H9 (cell line): ENCODE data around the gene MED8. TPM values are rescaled to one million over a fixed set of nuclear protein-coding genes. Genes with fewer than 3 reads are reported as not detected.

Source experiments
- DNase-seq: peaks from one replicate; pipeline ENCODE4 v3.0.0-alpha.2; 2017
- H2AFZ ChIP-seq: one replicate; pipeline ENCODE4 v1.6.1; 2013; ENCODE audit warnings: mild to moderate bottlenecking, low read length, control low read depth, moderate library complexity
- H2AK5ac ChIP-seq: 2 replicates; pipeline ENCODE4 v1.6.1; 2013; ENCODE audit warnings: low read length, control low read depth, mixed read lengths; ENCODE audit not compliant: insufficient read length
- H2BK120ac ChIP-seq: one replicate; pipeline ENCODE4 v1.6.1; 2013; ENCODE audit warnings: low read depth, mild to moderate bottlenecking, low read length, control low read depth, inconsistent platforms; ENCODE audit not compliant: poor library complexity, severe bottlenecking
- H2BK12ac ChIP-seq: 2 replicates; pipeline ENCODE4 v1.6.1; 2013; ENCODE audit warnings: low read length, control low read depth, mixed read lengths, low read depth; ENCODE audit not compliant: insufficient read length
- H2BK15ac ChIP-seq: 2 replicates; pipeline ENCODE4 v1.6.1; 2013; ENCODE audit warnings: low read depth, low read length, control low read depth
- H2BK20ac ChIP-seq: one replicate; pipeline ENCODE4 v1.6.1; 2013; ENCODE audit warnings: low read depth, mild to moderate bottlenecking, low read length, control low read depth, inconsistent platforms; ENCODE audit not compliant: poor library complexity, severe bottlenecking
- H2BK5ac ChIP-seq: 2 replicates; pipeline ENCODE4 v1.6.1; 2013; ENCODE audit warnings: low read length, control low read depth, mixed read lengths; ENCODE audit not compliant: insufficient read length
- H3K14ac ChIP-seq: 2 replicates; pipeline ENCODE4 v1.6.1; 2013; ENCODE audit warnings: low read length, control low read depth; ENCODE audit not compliant: insufficient read depth
- H3K18ac ChIP-seq: 2 replicates; pipeline ENCODE4 v1.6.1; 2013; ENCODE audit warnings: low read depth, mild to moderate bottlenecking, mixed read lengths, low read length, control low read depth; ENCODE audit not compliant: insufficient read length
- H3K23ac ChIP-seq: 2 replicates; pipeline ENCODE4 v1.6.1; 2013; ENCODE audit warnings: low read length, control low read depth, mixed read lengths, low read depth; ENCODE audit not compliant: insufficient read length
- H3K23me2 ChIP-seq: 2 replicates; pipeline ENCODE4 v1.6.1; 2013; ENCODE audit warnings: low read depth, mild to moderate bottlenecking, mixed read lengths, low read length, control low read depth; ENCODE audit not compliant: insufficient read length, poor library complexity, severe bottlenecking
- H3K27ac ChIP-seq: 2 replicates; pipeline ENCODE4 v1.5.1; 2013; ENCODE audit warnings: low read length, control low read depth, mixed read lengths, low read depth; ENCODE audit not compliant: insufficient read length
- H3K27me3 ChIP-seq: 2 replicates; pipeline ENCODE4 v1.6.1; 2013; ENCODE audit warnings: low read length, control low read depth, inconsistent platforms; ENCODE audit not compliant: insufficient read depth
- H3K4ac ChIP-seq: 2 replicates; pipeline ENCODE4 v1.6.1; 2013; ENCODE audit warnings: low read depth, mild to moderate bottlenecking, control low read depth, inconsistent platforms, low read length, moderate library complexity
- H3K4me1 ChIP-seq: 2 replicates; pipeline ENCODE4 v1.6.1; 2013; ENCODE audit warnings: low read length, control low read depth, inconsistent platforms; ENCODE audit not compliant: insufficient read depth
- H3K4me2 ChIP-seq: 2 replicates; pipeline ENCODE4 v1.6.1; 2013; ENCODE audit warnings: low read length, control low read depth, mixed read lengths; ENCODE audit not compliant: insufficient read length, insufficient read depth
- H3K56ac ChIP-seq: 2 replicates; pipeline ENCODE4 v1.6.1; 2013; ENCODE audit warnings: low read depth, mild to moderate bottlenecking, mixed read lengths, low read length, control low read depth; ENCODE audit not compliant: insufficient read length
- H3K79me1 ChIP-seq: 2 replicates; pipeline ENCODE4 v1.6.1; 2013; ENCODE audit warnings: low read depth, mild to moderate bottlenecking, moderate library complexity, low read length, control low read depth, inconsistent platforms; ENCODE audit not compliant: insufficient read depth, poor library complexity, severe bottlenecking
- H3K79me2 ChIP-seq: 2 replicates; pipeline ENCODE4 v1.6.1; 2013; ENCODE audit warnings: low read length, control low read depth, inconsistent platforms; ENCODE audit not compliant: insufficient read depth
- H3K9ac ChIP-seq: 2 replicates; pipeline ENCODE4 v1.6.1; 2013; ENCODE audit warnings: low read length, control low read depth, mixed read lengths; ENCODE audit not compliant: insufficient read length; ENCODE audit errors: extremely low read depth
- H3K9me3 ChIP-seq: one replicate; pipeline ENCODE4 v1.6.1; 2013; ENCODE audit warnings: low read depth, low read length, inconsistent platforms; ENCODE audit not compliant: control insufficient read depth
- H3T11ph ChIP-seq: one replicate; pipeline ENCODE4 v1.6.1; 2013; ENCODE audit warnings: mild to moderate bottlenecking, low read length, control low read depth, inconsistent platforms
- H4K20me1 ChIP-seq: one replicate; pipeline ENCODE4 v1.6.1; 2013; ENCODE audit not compliant: control insufficient read depth, insufficient read length, insufficient read depth
- H4K5ac ChIP-seq: 2 replicates; pipeline ENCODE4 v1.6.1; 2013; ENCODE audit warnings: low read depth, mild to moderate bottlenecking, mixed read lengths, low read length, control low read depth; ENCODE audit not compliant: insufficient read length
- H4K8ac ChIP-seq: replicated peaks from 2 replicates; pipeline ENCODE4 v1.6.1; 2013; ENCODE audit warnings: low read length, control low read depth, mixed read lengths, low read depth; ENCODE audit not compliant: insufficient read length
- H4K91ac ChIP-seq: 2 replicates; pipeline ENCODE4 v1.6.1; 2013; ENCODE audit warnings: low read depth, mild to moderate bottlenecking, moderate library complexity, mixed read lengths, low read length, control low read depth; ENCODE audit not compliant: insufficient read length
- H3K27ac Mint-ChIP-seq, 3 experiments: 2 replicates in 2 of 3; 3 replicates in 1 of 3; pipeline ENCODE4 v1.8.0; 2020 to 2021; ENCODE audit warnings: mixed read lengths in 3 of 3, mild to moderate bottlenecking in 1 of 3, moderate library complexity in 1 of 3
- H3K27me3 Mint-ChIP-seq: 2 replicates; pipeline ENCODE4 v1.8.0; 2021; ENCODE audit warnings: low read depth, mild to moderate bottlenecking, moderate library complexity, mixed read lengths
- H3K36me3 Mint-ChIP-seq, 3 experiments: 2 replicates in 2 of 3; 3 replicates in 1 of 3; pipeline ENCODE4 v1.8.0; 2020 to 2021; ENCODE audit warnings: low read depth in 3 of 3, mixed read lengths in 3 of 3; ENCODE audit not compliant: insufficient read depth in 1 of 3
- H3K4me1 Mint-ChIP-seq, 2 experiments: 2 replicates each; pipeline ENCODE4 v1.8.0; 2020; ENCODE audit warnings: mixed read lengths in 2 of 2
- H3K4me3 Mint-ChIP-seq, 2 experiments: 2 replicates in 1 of 2; 3 replicates in 1 of 2; pipeline ENCODE4 v1.8.0; 2020 to 2021; ENCODE audit warnings: mild to moderate bottlenecking in 2 of 2, mixed read lengths in 2 of 2, moderate library complexity in 1 of 2
- H3K9me3 Mint-ChIP-seq, 2 experiments: 2 replicates in 1 of 2; 3 replicates in 1 of 2; pipeline ENCODE4 v1.8.0; 2020; ENCODE audit warnings: mild to moderate bottlenecking in 2 of 2, mixed read lengths in 2 of 2, moderate library complexity in 1 of 2
- WGBS: extraction: QIAGEN DNeasy Blood & Tissue Kit; methylation state at CpG from one replicate; pipeline ENCODE4 v1.1.7; 2013; ENCODE audit warnings: missing lambda C conversion rate, low lambda C conversion rate, mixed read lengths; ENCODE audit not compliant: insufficient read length; ENCODE audit errors: extremely low coverage; 5-methylcytosine and 5-hydroxymethylcytosine counted together
- microRNA-seq: library from miRNA; unstranded; fragments of <30 nt; microRNA quantifications from one replicate; pipeline ENCODE4, GENCODE V29; 2020; ENCODE audit warnings: borderline microRNAs expressed
- total RNA-seq: library from RNA; stranded (reverse); gene quantifications from 2 replicates; pipeline ENCODE4 v1.2.1, GENCODE V29; 2021
- TF ChIP-seq, protein P1 (sequence below): fragments of 200-600 bp; sonication (generic); conservative IDR thresholded peaks from 3 replicates; pipeline ENCODE4 v1.8.0; 2021; ENCODE audit warnings: antibody characterized with exemption, mild to moderate bottlenecking

Gene MED8
- total RNA-seq, 1 experiment from 2014 or later, result 23.0 TPM

DNA sequence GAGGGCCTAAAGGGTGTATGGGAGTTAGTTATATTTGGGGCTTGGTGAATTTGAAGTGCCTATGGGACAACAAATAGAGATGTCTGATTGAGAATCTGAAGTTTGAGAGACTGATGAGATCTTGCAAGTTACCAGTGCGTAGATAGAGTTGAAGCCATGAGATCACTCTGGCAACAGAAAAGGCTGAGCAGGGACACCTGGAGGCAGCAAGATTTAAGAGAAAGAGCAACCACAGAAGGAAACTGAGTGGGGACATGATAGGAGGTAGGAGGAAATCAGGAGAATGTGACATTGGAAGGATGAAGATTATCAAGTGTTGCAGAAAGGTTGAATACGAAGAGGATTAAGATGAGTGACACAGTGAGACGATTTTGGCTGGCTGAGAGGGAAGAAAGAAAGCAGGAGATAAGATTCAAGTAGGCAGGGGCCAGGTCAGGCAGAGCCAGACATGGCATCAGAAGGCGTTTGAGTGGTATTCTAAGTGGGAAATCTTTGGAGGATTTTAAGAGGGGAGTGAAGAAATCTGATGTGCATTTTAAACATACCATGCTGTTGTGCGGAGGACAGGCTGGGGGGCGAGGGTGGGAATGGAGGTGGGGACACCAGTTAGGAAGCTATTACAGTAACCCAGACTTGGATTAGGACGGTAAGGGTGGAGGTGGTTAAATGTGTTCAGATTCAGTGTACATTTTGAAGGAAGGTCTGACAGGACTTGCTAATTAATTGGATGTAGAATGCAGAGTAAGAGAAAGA lies 55.0 kb downstream of the MED8 start:
- Histone ChIP-seq H3K27me3 (no peaks in the 10 kb centered on the region), H3K4me2 (no peak overlapping the region), H3K79me2 (no peaks in the 10 kb centered on the region), H3K9ac (no peak overlapping the region), H3K79me1 (no peaks in the 10 kb centered on the region), H2AK5ac (no peak overlapping the region), H4K8ac (no peak overlapping the region), H2BK20ac (no peak overlapping the region), H3K4me1 (no peaks in the 10 kb centered on the region), H2BK120ac (no peak overlapping the region), H3K9me3 (no peaks in the 10 kb centered on the region), H3K23ac (no peak overlapping the region), H4K91ac (no peak overlapping the region), H3K18ac (no peak overlapping the region), H3K23me2 (no peaks in the 10 kb centered on the region), H2BK12ac (no peak overlapping the region), H3T11ph (no peak overlapping the region), H3K27ac (no peak overlapping the region), H2BK5ac (no peak overlapping the region), H2BK15ac (no peak overlapping the region), H3K4ac (no peak overlapping the region), H4K5ac (no peak overlapping the region), H2AFZ (no peak overlapping the region), H3K56ac (no peak overlapping the region), H3K14ac (no peak overlapping the region), H4K20me1 (no peaks in the 10 kb centered on the region)
- TF ChIP-seq, protein P1, sequence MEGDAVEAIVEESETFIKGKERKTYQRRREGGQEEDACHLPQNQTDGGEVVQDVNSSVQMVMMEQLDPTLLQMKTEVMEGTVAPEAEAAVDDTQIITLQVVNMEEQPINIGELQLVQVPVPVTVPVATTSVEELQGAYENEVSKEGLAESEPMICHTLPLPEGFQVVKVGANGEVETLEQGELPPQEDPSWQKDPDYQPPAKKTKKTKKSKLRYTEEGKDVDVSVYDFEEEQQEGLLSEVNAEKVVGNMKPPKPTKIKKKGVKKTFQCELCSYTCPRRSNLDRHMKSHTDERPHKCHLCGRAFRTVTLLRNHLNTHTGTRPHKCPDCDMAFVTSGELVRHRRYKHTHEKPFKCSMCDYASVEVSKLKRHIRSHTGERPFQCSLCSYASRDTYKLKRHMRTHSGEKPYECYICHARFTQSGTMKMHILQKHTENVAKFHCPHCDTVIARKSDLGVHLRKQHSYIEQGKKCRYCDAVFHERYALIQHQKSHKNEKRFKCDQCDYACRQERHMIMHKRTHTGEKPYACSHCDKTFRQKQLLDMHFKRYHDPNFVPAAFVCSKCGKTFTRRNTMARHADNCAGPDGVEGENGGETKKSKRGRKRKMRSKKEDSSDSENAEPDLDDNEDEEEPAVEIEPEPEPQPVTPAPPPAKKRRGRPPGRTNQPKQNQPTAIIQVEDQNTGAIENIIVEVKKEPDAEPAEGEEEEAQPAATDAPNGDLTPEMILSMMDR, result no peak
- Mint-ChIP-seq H3K36me3 (no peaks in the 10 kb centered on the region), H3K4me3 (no peak overlapping the region), H3K4me1 (peaks cover 12 to 21% of the 10 kb centered on the region in 2 experiments), H3K27me3 (peaks cover 12% of the 10 kb centered on the region), H3K27ac (no peak overlapping the region), H3K9me3 (no peaks in the 10 kb centered on the region)
- 100% methylated on average over 1 of the region's 7 CpGs for WGBS
- DNase-seq, result no peak

Small RNAs within 50 kb of the gene (microRNA-seq; reads per million reads assigned to microRNA genes)
- gene MIR6734, result not detected

Other genes with a start within 250 kb of the MED8 start
- 84.3 and 84.7 TPM in 2 replicates for gene EBNA1BP2, start 217.5 kb downstream of the MED8 start, total RNA-seq
- 0.11 and 0.33 TPM in 2 replicates for gene CFAP57, start 217.5 kb downstream of the MED8 start, total RNA-seq
- gene TMEM125, start 119.8 kb downstream of the MED8 start, total RNA-seq, result 19.1 and 19.6 TPM in 2 replicates
- gene C1orf210, start 104.2 kb downstream of the MED8 start, total RNA-seq, result 5.9 and 6.3 TPM in 2 replicates
- gene TIE1, start 88.8 kb downstream of the MED8 start, total RNA-seq, result 0.64 and 1.2 TPM in 2 replicates
- gene MPL, start 52.0 kb downstream of the MED8 start, total RNA-seq, result 0.35 TPM in 1 of 2 replicates, not detected in the other
- gene CDC20, start 30.8 kb downstream of the MED8 start, total RNA-seq, result 246 and 251 TPM in 2 replicates
- gene ELOVL1, start 21.8 kb downstream of the MED8 start, total RNA-seq, result 20.7 and 21.6 TPM in 2 replicates
- 14.8 and 16.8 TPM in 2 replicates for gene SZT2, start 99 bp upstream of the MED8 start, total RNA-seq
- gene HYI, start 64.1 kb upstream of the MED8 start, total RNA-seq, result 15.1 and 16.1 TPM in 2 replicates
- 192 and 193 TPM in 2 replicates for gene PTPRF, start 141.1 kb upstream of the MED8 start, total RNA-seq